Keratinocyte (primary cell): ENCODE results near the gene MMP23B. TPM values are rescaled to one million over a fixed set of nuclear protein-coding genes. Genes with fewer than 3 reads are reported as not detected.

Experiments
- DNase-seq: peaks from one replicate; pipeline ENCODE4 v3.0.0-alpha.2; 2011; ENCODE audit warnings: low read depth, missing footprints, low spot score
- FAIRE-seq: peaks from 2 replicates; lab custom pipeline; 2011; peaks lifted over from hg19 to GRCh38; lab: Jason Lieb, UNC
- H2AFZ ChIP-seq: 2 replicates; pipeline ENCODE4 v1.6.0; 2012; ENCODE audit warnings: low read length, control low read depth, inconsistent platforms; ENCODE audit not compliant: control insufficient read depth
- H3K27ac ChIP-seq: 2 replicates; pipeline ENCODE4 v1.5.1; 2011; ENCODE audit warnings: low read length; ENCODE audit not compliant: control insufficient read depth, insufficient read depth
- H3K27me3 ChIP-seq: 3 replicates; pipeline ENCODE4 v1.6.0; 2011; ENCODE audit warnings: low read length; ENCODE audit not compliant: control insufficient read depth, insufficient read depth; ENCODE audit errors: extremely low read depth
- H3K36me3 ChIP-seq, 2 experiments: 2 replicates in 1 of 2; 3 replicates in 1 of 2; pipeline ENCODE4 v1.5.1; 2011; ENCODE audit warnings: low read length in 2 of 2, mild to moderate bottlenecking in 1 of 2; ENCODE audit not compliant: control insufficient read depth in 2 of 2, insufficient read depth in 2 of 2; ENCODE audit errors: extremely low read depth in 1 of 2
- H3K4me1 ChIP-seq: 3 replicates; pipeline ENCODE4 v1.5.1; 2011; ENCODE audit warnings: low read length; ENCODE audit not compliant: control insufficient read depth, insufficient read depth; ENCODE audit errors: extremely low read depth
- H3K4me2 ChIP-seq: 3 replicates; pipeline ENCODE4 v1.6.0; 2011; ENCODE audit warnings: low read depth, low read length; ENCODE audit not compliant: control insufficient read depth, insufficient read depth; ENCODE audit errors: extremely low read depth
- H3K4me3 ChIP-seq, 3 experiments: fragments of 200-600 bp in 1 of 3; sonication (generic) in 1 of 3; 2 replicates in 2 of 3; 3 replicates in 1 of 3; pipeline ENCODE4 v1.5.1; 2011 to 2016; ENCODE audit warnings: low read length in 3 of 3, mild to moderate bottlenecking in 3 of 3, control low read depth in 2 of 3, inconsistent platforms in 1 of 3, low read depth in 1 of 3, mixed read lengths in 1 of 3, mixed run types in 1 of 3, moderate library complexity in 1 of 3; ENCODE audit not compliant: control insufficient read depth in 2 of 3, insufficient read depth in 2 of 3; ENCODE audit errors: extremely low read depth in 1 of 3
- H3K79me2 ChIP-seq: 2 replicates; pipeline ENCODE4 v1.6.0; 2012; ENCODE audit warnings: low read length; ENCODE audit not compliant: control insufficient read depth, insufficient read depth
- H3K9ac ChIP-seq: 3 replicates; pipeline ENCODE4 v1.6.0; 2011; ENCODE audit warnings: low read length; ENCODE audit not compliant: control insufficient read depth, insufficient read depth; ENCODE audit errors: extremely low read depth
- H3K9me1 ChIP-seq: 3 replicates; pipeline ENCODE4 v1.6.0; 2011; ENCODE audit warnings: low read length; ENCODE audit not compliant: control insufficient read depth, insufficient read depth; ENCODE audit errors: extremely low read depth
- H3K9me3 ChIP-seq: 2 replicates; pipeline ENCODE4 v1.5.1; 2012; ENCODE audit warnings: low read depth, low read length; ENCODE audit not compliant: control insufficient read depth
- H4K20me1 ChIP-seq: 3 replicates; pipeline ENCODE4 v1.6.0; 2011; ENCODE audit warnings: low read length; ENCODE audit not compliant: control insufficient read depth, insufficient read depth; ENCODE audit errors: extremely low read depth
- CTCF ChIP-seq, 3 experiments: IDR thresholded peaks in 1 of 3; conservative IDR thresholded peaks in 1 of 3; optimal IDR thresholded peaks in 1 of 3; 2 replicates in 2 of 3; 3 replicates in 1 of 3; pipeline versions ENCODE3 to v1.5.1; 2011; ENCODE audit warnings: low read length in 3 of 3, mild to moderate bottlenecking in 3 of 3, moderate library complexity in 2 of 3, control low read depth in 1 of 3, inconsistent platforms in 1 of 3; ENCODE audit not compliant: insufficient read depth in 2 of 3; ENCODE audit errors: extremely low read depth in 1 of 3
- EZH2 ChIP-seq: IDR thresholded peaks from one replicate; pipeline ENCODE4 v1.6.1; 2012; ENCODE audit warnings: inconsistent platforms, mild to moderate bottlenecking, low read length, moderate library complexity
- dilution Hi-C: fragments of 300-500 bp; cut with MboI; formaldehyde crosslinking; loops from one replicate; pipeline ENCODE4 v1.7.0; 2020; ENCODE audit warnings: low sequenced_read_pairs; ENCODE audit not compliant: extremely low pct_ligation_motif_present
- polyA plus RNA-seq, 5 experiments: library from polyadenylated mRNA; depleted of rRNA in 3 of 5; stranded (reverse) in 3 of 5; stranded (forward) in 1 of 5; unstranded in 1 of 5; fragments of >200 nt; gene quantifications; 1 replicate in 1 of 5; 2 replicates in 3 of 5; 3 replicates in 1 of 5; pipeline versions ENCODE4 v1.2.1 to v1.2.3, GENCODE V29; 2011 to 2012; ENCODE audit warnings: missing spikeins in 2 of 5, low read depth in 1 of 5, low replicate concordance in 1 of 5

Gene MMP23B
- polyA plus RNA-seq, 1 donor (not counting 4 experiments of a cell fraction or from before 2014, with no cell fraction given), result not detected

GRCh38 chr1:1618396-1619068 is 13.4 kb upstream of the MMP23B start:
- H4K20me1 ChIP-seq, result no peaks in the 10 kb centered on the region

GRCh38 chr1:1619917-1620361 is 12.0 kb upstream of the MMP23B start:
- Histone ChIP-seq H3K9me3 (no peaks in the 10 kb centered on the region), H3K27me3 (no peaks in the 10 kb centered on the region), H3K4me1 (peaks cover 7% of the 10 kb centered on the region), H3K36me3 (peaks cover 0 to 3% of the 10 kb centered on the region in 2 experiments), H3K27ac (no peak overlapping the region), H3K4me3 (no peak overlapping the region), H3K9me1 (no peaks in the 10 kb centered on the region), H4K20me1 (no peaks in the 10 kb centered on the region), H3K9ac (no peak overlapping the region), H3K79me2 (peaks cover 9% of the 10 kb centered on the region), H2AFZ (no peak overlapping the region), H3K4me2 (no peak overlapping the region)
- dilution Hi-C loops, result no loop called here
- DNase-seq (no peak), FAIRE-seq (no peak)
- TF ChIP-seq CTCF (optimal IDR thresholded peaks at IDR 0.05 in 1 of 3, IDR thresholded peaks at IDR 0.05 in 1 of 3, conservative IDR thresholded peaks at IDR 0.05 in 1 of 3; ENCODE audit: extremely low read depth in 1 of 3, insufficient read depth in 2 of 3, low read length in 3 of 3) (peak; percentile 23 to 49 (median 31)), EZH2 (no peak)

More at GRCh38 chr1:1618396-1619068, 13.4 kb upstream of the MMP23B start:
- Histone ChIP-seq H2AFZ (no peak overlapping the region), H3K4me2 (no peak overlapping the region), H3K9me1 (no peaks in the 10 kb centered on the region), H3K9ac (no peak overlapping the region), H3K36me3 (peaks cover 0 to 3% of the 10 kb centered on the region in 2 experiments), H3K4me1 (peaks cover 18% of the 10 kb centered on the region), H3K79me2 (peaks cover 13% of the 10 kb centered on the region), H3K27ac (no peak overlapping the region), H3K4me3 (no peak overlapping the region), H3K9me3 (no peaks in the 10 kb centered on the region), H3K27me3 (no peaks in the 10 kb centered on the region)
- no peak for TF ChIP-seq EZH2
- no peak for TF ChIP-seq CTCF (optimal IDR thresholded peaks at IDR 0.05 in 1 of 3, IDR thresholded peaks at IDR 0.05 in 1 of 3, conservative IDR thresholded peaks at IDR 0.05 in 1 of 3; ENCODE audit: extremely low read depth in 1 of 3, insufficient read depth in 2 of 3, low read length in 3 of 3)
- FAIRE-seq (no peak), DNase-seq (no peak)
- dilution Hi-C loops, result no loop called here
